Astrocyte (in vitro differentiated cells and primary cell): ENCODE data around the gene TANGO6. TPM values are rescaled to one million over a fixed set of nuclear protein-coding genes. Genes with fewer than 3 reads are reported as not detected.

Source experiments
- DNase-seq: peaks from one replicate; pipeline ENCODE4 v3.0.0-alpha.2; 2010; ENCODE audit warnings: low read depth
- FAIRE-seq: peaks from 2 replicates; lab custom pipeline; 2011; peaks lifted over from hg19 to GRCh38; lab: Jason Lieb, UNC
- H2AFZ ChIP-seq: 2 replicates; pipeline ENCODE4 v1.6.0; 2012; ENCODE audit warnings: low read depth, low read length, inconsistent platforms
- H3K27ac ChIP-seq: 2 replicates; pipeline ENCODE4 v1.5.1; 2011; ENCODE audit warnings: low read depth, low read length, inconsistent platforms
- H3K27me3 ChIP-seq: 2 replicates; pipeline ENCODE4 v1.6.0; 2011; ENCODE audit warnings: low read length, inconsistent platforms; ENCODE audit not compliant: insufficient read depth
- H3K36me3 ChIP-seq: 2 replicates; pipeline ENCODE4 v1.5.1; 2011; ENCODE audit warnings: low read length, inconsistent platforms; ENCODE audit not compliant: insufficient read depth
- H3K4me1 ChIP-seq: 2 replicates; pipeline ENCODE4 v1.5.1; 2011; ENCODE audit warnings: low read length, inconsistent platforms; ENCODE audit not compliant: insufficient read depth
- H3K4me2 ChIP-seq: 2 replicates; pipeline ENCODE4 v1.6.0; 2012; ENCODE audit warnings: low read length, inconsistent platforms
- H3K4me3 ChIP-seq: 2 replicates; pipeline ENCODE4 v1.5.1; 2011; ENCODE audit warnings: low read depth, mild to moderate bottlenecking, low read length, inconsistent platforms; ENCODE audit not compliant: insufficient read depth
- H3K79me2 ChIP-seq: 2 replicates; pipeline ENCODE4 v1.6.0; 2012; ENCODE audit warnings: mild to moderate bottlenecking, low read length, inconsistent platforms; ENCODE audit not compliant: insufficient read depth
- H3K9ac ChIP-seq: 2 replicates; pipeline ENCODE4 v1.6.0; 2012; ENCODE audit warnings: mild to moderate bottlenecking, low read length, inconsistent platforms
- H3K9me3 ChIP-seq: 2 replicates; pipeline ENCODE4 v1.5.1; 2012; ENCODE audit warnings: low read depth, mild to moderate bottlenecking, low read length, inconsistent platforms; ENCODE audit not compliant: insufficient read depth
- H4K20me1 ChIP-seq: 2 replicates; pipeline ENCODE4 v1.6.0; 2012; ENCODE audit warnings: low read length, inconsistent platforms; ENCODE audit not compliant: insufficient read depth
- H3K27ac Mint-ChIP-seq: one replicate; pipeline ENCODE4 v1.8.0; 2021; ENCODE audit warnings: mild to moderate bottlenecking, mixed read lengths; ENCODE audit not compliant: unreplicated experiment
- H3K27me3 Mint-ChIP-seq: one replicate; pipeline ENCODE4 v1.8.0; 2021; ENCODE audit warnings: low read depth, mixed read lengths; ENCODE audit not compliant: unreplicated experiment
- H3K36me3 Mint-ChIP-seq: one replicate; pipeline ENCODE4 v1.8.0; 2021; ENCODE audit warnings: low read depth, mixed read lengths; ENCODE audit not compliant: unreplicated experiment
- H3K4me1 Mint-ChIP-seq: one replicate; pipeline ENCODE4 v1.8.0; 2021; ENCODE audit warnings: low read depth, mixed read lengths; ENCODE audit not compliant: unreplicated experiment
- H3K4me3 Mint-ChIP-seq: one replicate; pipeline ENCODE4 v1.8.0; 2021; ENCODE audit warnings: mild to moderate bottlenecking, moderate library complexity, mixed read lengths; ENCODE audit not compliant: unreplicated experiment
- H3K9me3 Mint-ChIP-seq: one replicate; pipeline ENCODE4 v1.8.0; 2021; ENCODE audit warnings: mild to moderate bottlenecking, mixed read lengths; ENCODE audit not compliant: unreplicated experiment
- EZH2 ChIP-seq: IDR thresholded peaks from 2 replicates; pipeline ENCODE4 v1.6.1; 2012; ENCODE audit warnings: mild to moderate bottlenecking, low read length, inconsistent platforms; ENCODE audit not compliant: insufficient read depth
- total RNA-seq: library from RNA; stranded (reverse); gene quantifications from 2 replicates; pipeline ENCODE4 v1.2.1, GENCODE V29; 2021
- TF ChIP-seq, protein P1 (sequence below): IDR thresholded peaks from 2 replicates; pipeline ENCODE4 v1.5.1; 2011; ENCODE audit warnings: low read depth, mild to moderate bottlenecking, inconsistent platforms, low read length, moderate library complexity; ENCODE audit not compliant: insufficient read depth

Gene TANGO6
- total RNA-seq, 1 donor from 2014 or later, result 15.8 TPM

GRCh38 chr16:68900009-68900408 is 56.7 kb downstream of the TANGO6 start:
- FAIRE-seq (no peak), DNase-seq (no peak)
- Mint-ChIP-seq H3K9me3 (no peaks in the 10 kb centered on the region), H3K27ac (no peak overlapping the region), H3K4me3 (no peak overlapping the region), H3K4me1 (no peaks in the 10 kb centered on the region), H3K27me3 (no peaks in the 10 kb centered on the region), H3K36me3 (no peaks in the 10 kb centered on the region)
- TF ChIP-seq, protein P1, sequence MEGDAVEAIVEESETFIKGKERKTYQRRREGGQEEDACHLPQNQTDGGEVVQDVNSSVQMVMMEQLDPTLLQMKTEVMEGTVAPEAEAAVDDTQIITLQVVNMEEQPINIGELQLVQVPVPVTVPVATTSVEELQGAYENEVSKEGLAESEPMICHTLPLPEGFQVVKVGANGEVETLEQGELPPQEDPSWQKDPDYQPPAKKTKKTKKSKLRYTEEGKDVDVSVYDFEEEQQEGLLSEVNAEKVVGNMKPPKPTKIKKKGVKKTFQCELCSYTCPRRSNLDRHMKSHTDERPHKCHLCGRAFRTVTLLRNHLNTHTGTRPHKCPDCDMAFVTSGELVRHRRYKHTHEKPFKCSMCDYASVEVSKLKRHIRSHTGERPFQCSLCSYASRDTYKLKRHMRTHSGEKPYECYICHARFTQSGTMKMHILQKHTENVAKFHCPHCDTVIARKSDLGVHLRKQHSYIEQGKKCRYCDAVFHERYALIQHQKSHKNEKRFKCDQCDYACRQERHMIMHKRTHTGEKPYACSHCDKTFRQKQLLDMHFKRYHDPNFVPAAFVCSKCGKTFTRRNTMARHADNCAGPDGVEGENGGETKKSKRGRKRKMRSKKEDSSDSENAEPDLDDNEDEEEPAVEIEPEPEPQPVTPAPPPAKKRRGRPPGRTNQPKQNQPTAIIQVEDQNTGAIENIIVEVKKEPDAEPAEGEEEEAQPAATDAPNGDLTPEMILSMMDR, result no peak
- TF ChIP-seq EZH2, result no peak
- Histone ChIP-seq H3K27me3 (no peaks in the 10 kb centered on the region), H2AFZ (no peak overlapping the region), H3K9me3 (no peaks in the 10 kb centered on the region), H3K36me3 (no peaks in the 10 kb centered on the region), H3K4me2 (no peak overlapping the region), H3K79me2 (no peaks in the 10 kb centered on the region), H3K9ac (no peak overlapping the region), H3K4me3 (no peak overlapping the region), H4K20me1 (peaks cover 4% of the 10 kb centered on the region), H3K27ac (no peak overlapping the region), H3K4me1 (no peaks in the 10 kb centered on the region)

DNA sequence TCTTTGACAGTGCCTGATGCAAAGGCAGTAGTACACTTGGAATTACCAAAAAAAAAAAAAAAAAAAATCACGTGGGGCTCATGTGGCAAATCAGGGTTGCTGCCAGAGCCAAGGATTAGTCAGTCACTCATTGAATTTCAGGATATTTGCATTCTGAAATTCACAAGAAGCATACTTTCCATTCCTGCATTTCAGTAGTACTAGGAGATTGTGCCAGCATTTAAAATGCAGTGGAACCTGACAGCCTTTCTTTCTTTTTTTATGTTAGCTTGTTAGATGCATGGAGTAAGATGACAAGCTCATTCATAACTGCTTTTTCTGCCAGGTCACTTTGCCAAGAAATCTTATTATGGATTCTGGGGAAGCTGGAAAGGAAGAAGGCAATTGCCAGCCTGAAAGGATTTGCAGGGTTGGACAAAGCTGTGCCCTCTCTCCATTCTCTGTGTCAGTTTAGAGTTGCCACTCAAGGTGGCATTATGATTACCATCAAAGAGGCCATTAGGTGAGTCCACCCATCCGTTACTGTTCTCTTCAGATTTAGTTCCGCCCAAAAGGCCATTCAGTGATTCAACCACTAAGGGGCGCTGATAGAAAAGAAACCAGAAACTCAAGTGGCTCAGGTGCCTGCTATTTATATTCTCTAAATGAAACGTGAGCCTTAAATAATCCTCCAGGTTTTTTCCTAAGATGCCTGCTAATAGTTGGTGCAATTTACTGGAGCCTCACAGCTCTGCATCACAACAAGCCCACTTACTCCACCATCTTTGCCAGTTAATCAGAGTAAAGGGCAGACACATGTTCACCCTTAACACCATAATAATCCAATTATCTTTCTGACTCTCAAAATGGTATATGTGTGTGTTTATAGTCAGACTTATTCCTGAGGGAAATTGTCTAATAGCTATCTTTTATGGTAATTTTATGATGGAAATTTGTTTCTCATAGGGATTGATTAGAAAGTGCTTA is 59.0 kb downstream of the TANGO6 start:
- no peak for FAIRE-seq
- no peaks in the 10 kb centered on the region for H3K36me3 Mint-ChIP-seq

More for the DNA sequence above, 59.0 kb downstream of the TANGO6 start:
- Histone ChIP-seq H2AFZ (no peak overlapping the region), H3K36me3 (peaks cover 2% of the 10 kb centered on the region), H4K20me1 (peaks cover 4% of the 10 kb centered on the region), H3K27me3 (no peaks in the 10 kb centered on the region), H3K4me1 (no peaks in the 10 kb centered on the region), H3K4me3 (no peak overlapping the region), H3K9me3 (no peaks in the 10 kb centered on the region), H3K79me2 (no peaks in the 10 kb centered on the region), H3K27ac (no peak overlapping the region), H3K4me2 (peak overlapping the region; percentile 4), H3K9ac (no peak overlapping the region)
- Mint-ChIP-seq H3K27ac (peak overlapping the region; percentile 38), H3K4me3 (no peak overlapping the region), H3K9me3 (no peaks in the 10 kb centered on the region), H3K4me1 (no peaks in the 10 kb centered on the region), H3K27me3 (no peaks in the 10 kb centered on the region)
- TF ChIP-seq, protein P1, result peak; percentile 74
- no peak for TF ChIP-seq EZH2
- peak; percentile 58 for DNase-seq
